HG03442 (cell line): ENCODE data around the gene SLC2A5.
A peak's percentile ranks its signal among the peaks of the same experiment; 100 is the strongest.

ENCODE experiments used
- ATAC-seq: cut with Tn5 transposase; IDR thresholded peaks from one replicate; pipeline ENCODE4 v1.9.1; 2021; ENCODE audit warnings: mild to moderate bottlenecking, moderate library complexity; ENCODE audit not compliant: unreplicated experiment

SLC2A5 gene

DNA sequence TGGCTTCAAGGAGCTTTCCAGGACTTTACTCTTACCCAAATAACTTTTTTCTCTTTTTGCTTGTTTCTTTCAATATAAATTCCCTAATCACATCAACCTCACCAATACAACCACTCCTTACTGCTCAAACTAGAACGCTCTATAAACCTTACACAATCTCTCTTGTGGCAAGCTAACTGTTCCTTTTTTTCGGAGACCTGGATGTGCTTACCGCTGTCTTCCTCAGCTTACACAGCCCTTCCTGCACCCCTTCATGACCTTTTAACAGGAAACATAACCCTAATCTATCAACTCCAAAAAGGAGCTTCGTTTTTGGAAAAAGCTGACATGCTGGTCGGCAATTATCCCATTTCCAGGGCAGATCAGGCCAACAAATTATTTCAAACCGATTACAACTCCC, 24.1 kb upstream of the SLC2A5 start:
- no peak for ATAC-seq

GRCh38 chr1:9093091-9093490, 23.7 kb upstream of the SLC2A5 start:
- no peak for ATAC-seq

GRCh38 chr1:9088807-9089206, 19.4 kb upstream of the SLC2A5 start:
- ATAC-seq, result no peak

GRCh38 chr1:9087411-9088125, 18.1 kb upstream of the SLC2A5 start:
- ATAC-seq, result no peak

DNA sequence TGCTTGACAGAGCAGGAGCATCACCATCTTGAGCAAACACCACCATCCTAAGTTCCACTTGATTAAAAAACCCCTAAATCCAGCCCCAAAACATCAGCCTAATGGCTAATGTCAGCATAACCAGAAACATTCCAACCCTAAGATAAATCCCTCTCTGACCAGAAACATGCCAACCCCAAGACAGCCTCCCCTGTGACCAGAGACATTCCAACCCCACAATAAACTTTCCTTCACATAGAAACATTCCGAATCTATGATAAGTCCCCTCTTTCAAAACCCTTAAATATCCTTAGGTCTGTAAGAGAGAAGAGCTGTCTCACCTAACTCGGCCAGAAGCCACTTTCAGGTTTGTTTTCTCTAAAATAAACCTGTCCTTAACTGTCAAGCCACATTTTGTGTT, 17.4 kb upstream of the SLC2A5 start:
- no peak for ATAC-seq

GRCh38 chr1:9086045-9086444, 16.6 kb upstream of the SLC2A5 start:
- no peak for ATAC-seq

GRCh38 chr1:9085306-9085940, 16.0 kb upstream of the SLC2A5 start:
- no peak for ATAC-seq

- ATAC-seq, result no peak
These were observed 15.5 kb upstream of the SLC2A5 start for GRCh38 chr1:9084906-9085305.

DNA sequence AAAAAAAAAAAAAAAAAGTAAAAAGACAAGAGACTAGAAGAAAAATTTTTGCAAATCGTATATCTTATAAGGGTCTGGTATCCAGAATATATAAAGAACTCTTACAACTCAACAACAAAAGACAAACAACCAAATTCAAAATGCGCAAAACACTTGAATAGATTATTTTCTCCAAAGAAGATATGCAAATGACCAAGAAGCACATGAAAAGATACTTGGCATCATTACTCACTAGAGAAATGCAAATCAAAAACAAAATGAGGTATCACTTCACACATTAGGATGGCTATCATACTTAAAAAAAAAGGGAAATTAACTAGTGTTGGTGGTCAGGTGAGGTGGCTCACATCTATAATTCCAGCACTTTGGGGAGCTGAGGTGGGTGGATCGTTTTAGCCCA, 12.0 kb upstream of the SLC2A5 start:
- no peak for ATAC-seq

GRCh38 chr1:9080705-9081291, 11.4 kb upstream of the SLC2A5 start:
- ATAC-seq, result no peak

- ATAC-seq, result no peak
These were observed 10.7 kb upstream of the SLC2A5 start for GRCh38 chr1:9079988-9080704.

GRCh38 chr1:9078752-9079500, 9.5 kb upstream of the SLC2A5 start:
- ATAC-seq, result no peak

DNA sequence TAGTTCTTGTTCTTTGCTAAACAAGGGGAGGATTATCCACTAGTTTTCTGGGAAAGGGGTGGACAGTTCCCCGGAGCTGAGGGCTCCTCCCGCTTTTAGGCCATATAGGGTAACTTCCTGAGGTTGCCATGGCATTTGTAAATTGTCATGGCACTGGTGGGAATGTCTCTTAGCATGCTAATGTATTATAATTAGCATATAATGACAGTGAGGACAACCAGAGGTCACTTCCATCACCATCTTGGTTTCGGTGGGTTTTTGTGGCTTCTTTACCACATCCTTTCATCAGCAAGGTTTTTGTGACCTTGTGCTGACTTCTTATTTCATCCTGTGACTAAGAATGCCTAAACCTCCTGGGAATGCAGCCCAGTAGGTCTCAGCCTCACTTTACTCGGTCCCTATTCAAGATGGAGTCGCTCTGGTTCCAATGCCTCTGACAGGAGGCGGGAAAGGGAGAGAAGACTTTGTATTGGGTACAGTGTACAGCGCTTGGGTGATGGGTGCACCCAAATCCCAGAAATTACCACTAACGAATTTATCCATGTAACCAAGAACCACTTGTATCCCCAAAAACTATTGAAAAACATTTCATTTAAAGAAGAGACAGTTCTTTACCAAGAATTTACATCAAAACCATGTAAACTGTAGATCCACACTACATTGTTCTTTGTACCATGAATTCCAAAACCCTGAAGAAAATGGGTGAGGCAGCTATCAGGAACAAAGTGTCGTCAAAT, 8.7 kb upstream of the SLC2A5 start:
- peak; percentile 43 for ATAC-seq

GRCh38 chr1:9075022-9075421, 5.6 kb upstream of the SLC2A5 start:
- ATAC-seq, result no peak

GRCh38 chr1:9073143-9073542, 3.7 kb upstream of the SLC2A5 start:
- ATAC-seq, result no peak

- no peak for ATAC-seq
These were observed 2.3 kb upstream of the SLC2A5 start for GRCh38 chr1:9071554-9072235.

GRCh38 chr1:9070486-9070885, 1.1 kb upstream of the SLC2A5 start:
- ATAC-seq, result no peak

- no peak for ATAC-seq
These were observed 482 bp downstream of the SLC2A5 start for GRCh38 chr1:9068981-9069325.

DNA sequence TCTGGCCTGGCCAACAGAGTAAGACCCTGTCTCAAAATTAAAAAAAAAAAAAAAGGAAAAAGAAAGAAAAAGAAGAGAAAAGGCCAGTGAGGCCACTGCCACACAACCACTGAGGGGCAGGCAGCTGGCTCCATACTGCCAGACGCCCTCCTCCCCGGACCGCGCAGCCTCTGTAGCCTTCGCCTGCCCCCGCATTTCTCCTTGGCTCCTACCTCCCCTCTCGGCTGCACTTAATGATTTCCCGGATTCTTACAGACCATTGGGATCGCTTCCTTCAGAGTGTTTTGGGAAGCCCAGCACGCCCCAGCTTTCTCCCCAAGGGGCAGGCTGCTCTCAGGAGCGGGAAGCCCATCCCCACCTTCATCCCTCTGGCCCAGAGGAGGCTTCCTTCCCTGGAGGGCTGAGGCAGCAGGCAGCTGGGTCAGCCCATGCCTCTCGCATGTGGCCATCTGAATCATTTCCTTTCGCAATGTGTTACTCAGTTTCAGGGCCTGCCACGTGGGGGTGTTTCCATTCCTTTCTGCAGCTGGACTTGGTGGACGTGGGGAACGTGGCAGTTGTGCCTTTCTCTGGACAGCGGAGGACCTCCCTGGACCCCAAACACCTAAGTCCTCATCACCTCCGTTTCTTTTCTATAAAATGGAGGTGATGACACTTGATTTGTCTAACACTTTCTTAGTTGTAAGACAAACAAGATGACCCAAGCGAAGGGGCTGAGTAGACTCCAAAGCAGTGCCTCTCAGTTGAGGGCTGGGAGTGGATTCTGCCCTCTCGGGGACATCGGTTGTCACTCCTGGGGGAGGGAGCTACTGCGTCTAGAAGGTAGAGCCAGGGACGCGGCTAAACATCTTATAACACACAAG, 2.3 kb downstream of the SLC2A5 start:
- ATAC-seq, result no peak
